Measurements from ENCODE around the gene TAF11L8. TPM values are rescaled to one million over a fixed set of nuclear protein-coding genes. Genes with fewer than 3 reads are reported as not detected.
"Not testable (repeated sequence)": the region's sequence is repeated elsewhere in the genome, so short reads cannot be mapped to it uniquely, and the experiment has no call there.

Gene TAF11L8
- not detected for total RNA-seq

DNA sequence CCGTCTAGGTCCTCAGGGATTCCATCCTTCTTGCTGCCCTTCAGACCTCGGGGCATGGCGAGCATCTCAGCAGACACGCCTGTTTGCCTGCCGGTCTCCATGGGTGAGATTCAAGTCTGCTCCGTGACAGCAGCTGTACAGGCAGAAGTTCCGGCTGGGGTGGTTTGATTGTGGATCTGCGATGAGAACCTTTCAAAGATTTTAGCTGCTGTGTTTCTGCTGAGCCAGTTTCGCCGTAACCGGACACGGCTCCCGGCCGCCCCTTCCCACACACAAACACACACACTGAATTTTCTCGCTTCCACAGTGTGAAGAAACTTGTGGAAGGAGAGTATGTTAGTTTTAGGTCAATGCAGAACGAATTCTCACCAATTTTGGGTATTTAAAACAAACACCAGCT, at the start of gene TAF11L8:
TSS of gene TAF11L8 (minus strand) at position 101 of the 400 bp plus-strand sequence.
- not testable (repeated sequence) for DNase-seq (ENCODE audit: low spot score)

DNA sequence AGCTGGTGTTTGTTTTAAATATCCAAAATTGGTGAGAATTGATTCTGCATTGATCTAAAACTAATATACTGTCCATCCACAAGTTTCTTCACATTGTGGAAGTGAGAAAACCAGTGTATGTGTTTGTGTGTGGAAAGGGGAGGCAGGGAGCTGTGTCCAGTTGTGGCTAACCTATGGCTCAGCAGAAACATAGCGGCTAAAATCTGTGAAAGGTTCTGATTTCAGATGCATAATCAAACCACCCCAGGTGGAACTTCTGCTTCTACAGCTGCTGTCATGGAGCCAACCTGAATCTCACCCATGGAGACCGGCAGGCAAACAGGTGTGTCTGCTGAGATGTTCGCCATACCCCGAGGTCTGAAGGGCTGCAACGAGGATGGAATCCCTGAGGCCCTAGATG, 43.4 kb upstream of the TAF11L8 start, which contains the start of gene TAF11L14:
TSS of gene TAF11L14 (plus strand) at position 301 of the 400 bp plus-strand sequence.
- DNase-seq (ENCODE audit: low spot score), result no peak

DNA sequence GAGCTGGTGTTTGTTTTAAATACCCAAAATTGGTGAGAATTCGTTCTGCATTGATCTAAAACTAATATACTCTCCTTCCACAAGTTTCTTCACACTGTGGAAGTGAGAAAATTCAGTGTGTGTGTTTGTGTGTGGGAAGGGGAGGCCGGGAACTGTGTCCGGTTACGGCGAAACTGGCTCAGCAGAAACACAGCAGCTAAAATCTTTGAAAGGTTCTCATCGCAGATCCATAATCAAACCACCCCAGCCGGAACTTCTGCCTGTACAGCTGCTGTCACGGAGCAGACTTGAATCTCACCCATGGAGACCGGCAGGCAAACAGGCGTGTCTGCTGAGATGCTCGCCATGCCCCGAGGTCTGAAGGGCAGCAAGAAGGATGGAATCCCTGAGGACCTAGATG, 41.0 kb upstream of the TAF11L8 start, which contains the start of gene TAF11L13:
TSS of gene TAF11L13 (plus strand) at position 301 of the 400 bp plus-strand sequence.
- not testable (repeated sequence) for DNase-seq (ENCODE audit: low spot score)

DNA sequence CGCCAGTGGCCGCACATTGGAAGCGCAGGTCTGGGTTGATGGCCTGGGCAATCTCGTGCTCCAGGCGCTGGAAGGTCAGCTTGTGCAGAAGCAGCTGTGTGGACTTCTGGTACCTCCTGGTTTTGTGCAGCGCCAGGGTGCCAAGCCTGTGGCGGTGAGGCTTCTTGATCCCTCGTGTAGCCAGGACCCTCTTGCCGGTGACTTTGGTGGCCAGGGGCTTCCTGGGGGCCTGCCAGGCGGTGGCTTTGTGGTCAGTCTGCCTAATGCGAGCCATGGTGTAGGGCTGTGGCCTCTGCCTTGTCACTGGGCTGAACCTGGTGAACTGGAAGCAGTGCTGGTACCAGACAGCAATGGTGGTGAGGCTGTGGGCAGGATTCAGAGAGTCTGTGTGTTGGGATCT, 34.9 kb upstream of the TAF11L8 start:
- DNase-seq (ENCODE audit: low spot score), result no peak

DNA sequence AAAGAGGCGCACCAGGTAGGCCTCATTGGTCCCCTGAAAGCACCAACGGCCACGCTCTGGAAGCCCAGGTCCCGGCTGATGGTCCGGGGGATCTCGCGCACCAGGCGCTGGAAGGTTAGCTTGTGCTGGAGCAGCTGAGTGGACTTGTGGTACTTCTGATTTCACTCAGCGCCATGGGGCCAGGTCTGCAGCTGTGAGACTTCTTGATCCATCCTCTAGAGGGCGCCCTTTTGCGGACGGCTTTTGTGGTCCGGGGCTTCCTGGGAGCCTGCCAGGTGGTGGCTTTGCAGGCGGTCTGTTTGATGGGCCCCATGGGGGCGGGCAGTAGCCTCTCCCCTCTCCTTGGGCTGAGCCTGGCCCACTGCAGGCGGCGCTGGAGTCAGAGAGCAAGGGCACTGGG, 29.9 kb upstream of the TAF11L8 start:
- no peak for DNase-seq (ENCODE audit: low spot score)

DNA sequence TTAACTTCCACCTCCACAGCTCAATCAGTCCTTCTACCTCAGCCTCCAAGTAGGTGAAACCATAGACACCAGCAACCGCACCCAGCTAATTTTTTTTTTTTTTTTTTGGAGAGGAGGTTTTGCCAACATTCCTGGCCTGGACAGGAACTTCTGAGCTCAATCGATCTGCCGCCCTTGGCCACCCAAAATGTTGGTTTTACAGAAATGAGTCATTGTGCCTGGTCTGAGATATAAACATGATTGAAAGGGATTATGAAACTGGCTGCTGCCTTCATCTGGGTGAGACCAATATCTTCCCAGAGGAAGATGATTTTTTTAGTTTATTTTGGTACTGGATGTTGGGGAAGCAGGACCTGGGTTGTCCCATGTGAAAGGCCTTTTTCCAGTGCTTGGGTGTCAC, 28.6 kb upstream of the TAF11L8 start:
- no peak for DNase-seq (ENCODE audit: low spot score)

DNA sequence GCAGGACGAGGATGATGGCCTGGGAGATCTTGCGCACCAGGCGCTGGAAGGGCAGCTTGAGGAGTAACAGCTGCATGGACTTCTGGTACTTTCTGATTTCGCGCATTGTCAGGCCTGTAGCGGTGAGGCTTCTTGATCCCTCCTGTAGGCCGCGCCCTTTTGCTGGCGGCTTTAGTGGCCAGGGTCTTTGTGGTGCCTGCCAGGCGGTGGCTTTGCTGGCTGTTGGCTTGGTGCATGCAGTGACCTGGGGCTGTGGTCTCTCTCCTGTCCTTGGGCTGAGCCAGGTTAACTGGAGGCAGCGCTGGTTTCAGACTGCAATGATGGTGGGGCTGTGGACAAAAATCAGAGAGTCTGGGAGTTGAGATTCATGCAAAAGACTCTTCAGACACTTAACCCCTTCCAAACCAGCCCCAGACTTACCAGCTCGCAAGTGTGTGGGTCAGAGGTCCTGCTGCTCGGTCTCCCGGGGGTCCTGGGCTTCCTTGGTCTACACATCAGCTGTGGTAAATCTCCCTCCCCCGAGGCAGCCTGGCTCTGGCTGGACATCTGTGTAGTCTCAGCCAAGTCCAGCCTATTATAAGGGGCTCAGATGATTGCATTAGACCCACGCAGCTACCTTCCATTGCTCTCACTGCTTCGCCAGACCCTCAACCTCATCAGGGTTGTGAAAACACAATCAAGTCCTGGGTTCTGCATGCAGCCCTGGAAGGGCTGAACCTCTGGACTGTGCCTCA, 24.3 kb upstream of the TAF11L8 start:
- DNase-seq (ENCODE audit: low spot score), result no peak

DNA sequence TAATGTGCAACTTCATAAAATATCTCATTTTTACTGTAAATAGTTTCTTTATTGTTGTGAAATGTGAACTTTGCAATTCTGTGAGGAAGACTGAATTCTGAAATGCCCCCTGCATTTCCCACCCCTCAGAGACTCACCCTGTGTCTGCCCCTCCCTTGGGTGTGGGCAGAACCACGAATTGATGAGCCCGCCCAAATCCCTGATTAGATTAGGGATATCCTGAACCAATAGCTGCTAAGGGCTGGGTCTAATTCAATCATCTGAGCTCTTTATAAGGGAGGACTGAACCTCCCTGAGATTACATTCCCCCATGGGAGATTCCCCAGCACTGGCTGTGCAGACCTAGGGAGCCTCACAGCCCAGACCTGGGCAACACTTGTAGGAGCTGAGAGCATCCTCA, 19.3 kb upstream of the TAF11L8 start, which contains the start of gene TAF11L12:
TSS of gene TAF11L12 (plus strand) at position 301 of the 400 bp plus-strand sequence.
- DNase-seq (ENCODE audit: low spot score), result not testable (repeated sequence)

DNA sequence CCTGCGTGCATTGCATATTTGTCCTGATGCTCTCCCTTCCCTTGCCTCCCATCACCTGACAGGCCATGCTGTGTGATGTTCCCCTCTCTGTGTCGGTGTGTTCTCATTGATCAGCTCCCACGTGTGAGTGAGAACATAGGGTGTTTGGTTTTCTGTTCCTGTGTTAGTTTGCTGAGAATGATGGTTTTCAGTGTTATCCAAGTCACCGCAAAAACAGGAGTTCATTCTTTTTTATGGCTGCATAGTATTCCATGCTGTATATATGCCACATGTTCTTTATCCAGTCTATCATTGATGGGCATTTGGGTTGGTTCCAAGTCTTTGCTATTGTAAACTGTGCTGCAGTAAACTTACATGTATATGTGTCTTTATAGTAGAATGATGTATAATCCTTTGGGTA, 16.7 kb upstream of the TAF11L8 start:
- DNase-seq (ENCODE audit: low spot score), result not testable (repeated sequence)

DNA sequence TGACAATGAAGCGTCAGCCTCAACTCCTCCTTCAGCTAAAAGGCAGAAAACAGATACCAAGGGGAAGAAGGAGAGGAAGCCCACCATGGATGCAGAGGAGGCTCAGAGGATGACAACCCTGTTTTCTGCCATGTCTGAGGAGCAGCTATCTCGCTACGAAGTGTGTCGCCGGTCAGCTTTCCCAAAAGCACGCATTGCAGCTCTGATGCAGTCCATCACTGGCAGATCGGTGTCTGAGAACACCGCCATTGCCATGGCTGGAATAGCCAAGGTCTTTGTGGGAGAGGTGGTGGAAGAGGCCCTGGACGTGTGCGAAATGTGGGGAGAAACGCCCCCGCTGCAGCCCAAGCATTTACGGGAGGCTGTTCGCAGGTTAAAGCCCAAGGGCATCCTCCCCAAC, 14.2 kb upstream of the TAF11L8 start:
- DNase-seq (ENCODE audit: low spot score), result no peak

DNA sequence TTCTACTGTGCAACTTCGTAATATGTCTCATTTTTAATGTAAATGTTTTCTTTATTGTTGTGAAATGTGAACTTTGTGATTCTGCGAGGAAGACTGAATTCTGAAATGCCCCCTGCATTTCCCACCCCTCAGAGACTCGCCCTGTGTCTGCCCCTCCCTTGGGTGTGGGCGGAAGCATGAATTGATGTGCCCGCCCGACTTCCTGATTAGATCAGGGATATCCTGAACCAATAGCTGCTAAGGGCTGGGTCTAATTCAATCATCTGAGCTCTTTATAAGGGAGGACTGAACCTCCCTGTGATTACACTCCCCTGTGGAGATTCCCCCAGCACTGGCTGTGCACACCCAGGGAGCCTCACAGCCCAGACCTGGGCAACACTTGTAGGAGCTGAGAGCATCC, 13.1 kb upstream of the TAF11L8 start, which contains the start of gene TAF11L11:
TSS of gene TAF11L11 (plus strand) at position 304 of the 400 bp plus-strand sequence.
- DNase-seq (ENCODE audit: low spot score), result not testable (repeated sequence)

DNA sequence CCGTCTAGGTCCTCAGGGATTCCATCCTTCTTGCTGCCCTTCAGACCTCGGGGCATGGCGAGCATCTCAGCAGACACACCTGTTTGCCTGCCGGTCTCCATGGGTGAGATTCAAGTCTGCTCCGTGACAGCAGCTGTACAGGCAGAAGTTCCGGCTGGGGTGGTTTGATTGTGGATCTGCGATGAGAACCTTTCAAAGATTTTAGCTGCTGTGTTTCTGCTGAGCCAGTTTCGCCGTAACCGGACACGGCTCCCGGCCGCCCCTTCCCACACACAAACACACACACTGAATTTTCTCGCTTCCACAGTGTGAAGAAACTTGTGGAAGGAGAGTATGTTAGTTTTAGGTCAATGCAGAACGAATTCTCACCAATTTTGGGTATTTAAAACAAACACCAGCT, 7.0 kb upstream of the TAF11L8 start, which contains the start of gene TAF11L10:
TSS of gene TAF11L10 (minus strand) at position 101 of the 400 bp plus-strand sequence.
- not testable (repeated sequence) for DNase-seq (ENCODE audit: low spot score)

DNA sequence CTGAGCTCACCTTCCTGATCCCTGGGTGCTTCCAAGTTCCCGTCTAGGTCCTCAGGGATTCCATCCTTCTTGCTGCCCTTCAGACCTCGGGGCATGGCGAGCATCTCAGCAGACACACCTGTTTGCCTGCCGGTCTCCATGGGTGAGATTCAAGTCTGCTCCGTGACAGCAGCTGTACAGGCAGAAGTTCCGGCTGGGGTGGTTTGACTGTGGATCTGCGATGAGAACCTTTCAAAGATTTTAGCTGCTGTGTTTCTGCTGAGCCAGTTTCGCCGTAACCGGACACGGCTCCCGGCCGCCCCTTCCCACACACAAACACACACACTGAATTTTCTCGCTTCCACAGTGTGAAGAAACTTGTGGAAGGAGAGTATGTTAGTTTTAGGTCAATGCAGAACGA, 3.5 kb upstream of the TAF11L8 start, which contains the start of gene TAF11L9:
TSS of gene TAF11L9 (minus strand) at position 140 of the 400 bp plus-strand sequence.
- DNase-seq (ENCODE audit: low spot score), result not testable (repeated sequence)

DNA sequence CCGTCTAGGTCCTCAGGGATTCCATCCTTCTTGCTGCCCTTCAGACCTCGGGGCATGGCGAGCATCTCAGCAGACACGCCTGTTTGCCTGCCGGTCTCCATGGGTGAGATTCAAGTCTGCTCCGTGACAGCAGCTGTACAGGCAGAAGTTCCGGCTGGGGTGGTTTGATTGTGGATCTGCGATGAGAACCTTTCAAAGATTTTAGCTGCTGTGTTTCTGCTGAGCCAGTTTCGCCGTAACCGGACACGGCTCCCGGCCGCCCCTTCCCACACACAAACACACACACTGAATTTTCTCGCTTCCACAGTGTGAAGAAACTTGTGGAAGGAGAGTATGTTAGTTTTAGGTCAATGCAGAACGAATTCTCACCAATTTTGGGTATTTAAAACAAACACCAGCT, 5.1 kb downstream of the TAF11L8 start, which contains the start of gene TAF11L7:
TSS of gene TAF11L7 (minus strand) at position 101 of the 400 bp plus-strand sequence.
- not testable (repeated sequence) for DNase-seq (ENCODE audit: low spot score)

Other genes starting within 250 kb of the TAF11L8 start
- not detected for gene TAF11L2, start 92.7 kb downstream of the TAF11L8 start, total RNA-seq
- not detected for gene TAF11L3, start 72.6 kb downstream of the TAF11L8 start, total RNA-seq
- gene TAF11L4, start 69.2 kb downstream of the TAF11L8 start, total RNA-seq, result not detected
- not detected for gene TAF11L5, start 65.7 kb downstream of the TAF11L8 start, total RNA-seq
- not detected for gene TAF11L6, start 62.3 kb downstream of the TAF11L8 start, total RNA-seq
- gene TAF11L7, start 5.2 kb downstream of the TAF11L8 start, total RNA-seq, result not detected
- gene TAF11L9, start 3.4 kb upstream of the TAF11L8 start, total RNA-seq, result not detected
- gene TAF11L10, start 6.9 kb upstream of the TAF11L8 start, total RNA-seq, result not detected
- gene TAF11L11, start 13.2 kb upstream of the TAF11L8 start, total RNA-seq, result not detected
- gene TAF11L12, start 19.4 kb upstream of the TAF11L8 start, total RNA-seq, result not detected
- gene TAF11L13, start 41.1 kb upstream of the TAF11L8 start, total RNA-seq, result not detected
- not detected for gene TAF11L14, start 43.5 kb upstream of the TAF11L8 start, total RNA-seq